ENCODE data around the gene PRKCD.

The PRKCD gene

GRCh38 chr3:53171064-53171418, 10.0 kb downstream of the PRKCD start:
- H3K4me3 ChIP-seq (ENCODE audit: low read depth in 1 of 2, low read length in 1 of 2), result peak overlapping the region; percentile 83 to 89
- no peaks in the 10 kb centered on the region for H3K9me3 ChIP-seq
- no peaks in the 10 kb centered on the region for H3K27me3 ChIP-seq
- peaks cover 100% of the 10 kb centered on the region in 2 experiments for H3K4me1 ChIP-seq (ENCODE audit: control insufficient read depth in 1 of 2, insufficient read depth in 1 of 2, low read depth in 1 of 2, low read length in 1 of 2)
- H3K36me3 ChIP-seq, result peaks cover 60% of the 10 kb centered on the region
- TF ChIP-seq CTCF (IDR thresholded peaks at IDR 0.05), result no peak
- peak overlapping the region; percentile 99 for H3K27ac ChIP-seq

- H3K36me3 ChIP-seq, result peaks cover 56% of the 10 kb centered on the region
- no peaks in the 10 kb centered on the region for H3K27me3 ChIP-seq
- H3K4me1 ChIP-seq (ENCODE audit: control insufficient read depth in 1 of 2, insufficient read depth in 1 of 2, low read depth in 1 of 2, low read length in 1 of 2), result peaks cover 97 to 100% of the 10 kb centered on the region in 2 experiments
- peak overlapping the region; percentile 83 to 89 for H3K4me3 ChIP-seq (ENCODE audit: low read depth in 1 of 2, low read length in 1 of 2)
- H3K27ac ChIP-seq, result peak overlapping the region; percentile 99
- H3K9me3 ChIP-seq, result no peaks in the 10 kb centered on the region
- no peak for TF ChIP-seq CTCF (IDR thresholded peaks at IDR 0.05)
Measured at GRCh38 chr3:53171827-53172505, 11.0 kb downstream of the PRKCD start.

GRCh38 chr3:53173107-53173506, 12.1 kb downstream of the PRKCD start:
- Histone ChIP-seq H3K27me3 (no peaks in the 10 kb centered on the region), H3K27ac (peak overlapping the region; percentile 99), H3K4me1 (ENCODE audit: control insufficient read depth in 1 of 2, insufficient read depth in 1 of 2, low read depth in 1 of 2, low read length in 1 of 2) (peaks cover 85 to 89% of the 10 kb centered on the region in 2 experiments), H3K4me3 (ENCODE audit: low read depth in 1 of 2, low read length in 1 of 2) (peak overlapping the region; percentile 83 to 89), H3K9me3 (no peaks in the 10 kb centered on the region), H3K36me3 (peaks cover 59% of the 10 kb centered on the region)
- TF ChIP-seq CTCF (IDR thresholded peaks at IDR 0.05), result no peak

GRCh38 chr3:53174346-53175250, 13.6 kb downstream of the PRKCD start:
- peak overlapping the region; percentile 99 for H3K27ac ChIP-seq
- no peaks in the 10 kb centered on the region for H3K27me3 ChIP-seq
- H3K9me3 ChIP-seq, result no peaks in the 10 kb centered on the region
- peaks cover 70 to 74% of the 10 kb centered on the region in 2 experiments for H3K4me1 ChIP-seq (ENCODE audit: control insufficient read depth in 1 of 2, insufficient read depth in 1 of 2, low read depth in 1 of 2, low read length in 1 of 2)
- peaks cover 74% of the 10 kb centered on the region for H3K36me3 ChIP-seq
- H3K4me3 ChIP-seq (ENCODE audit: low read depth in 1 of 2, low read length in 1 of 2), result no peak overlapping the region
- no peak for TF ChIP-seq CTCF (IDR thresholded peaks at IDR 0.05)

- TF ChIP-seq CTCF (IDR thresholded peaks at IDR 0.05), result no peak
- Histone ChIP-seq H3K27ac (peak overlapping the region; percentile 99), H3K36me3 (peaks cover 77% of the 10 kb centered on the region), H3K27me3 (no peaks in the 10 kb centered on the region), H3K4me1 (ENCODE audit: control insufficient read depth in 1 of 2, insufficient read depth in 1 of 2, low read depth in 1 of 2, low read length in 1 of 2) (peaks cover 67 to 72% of the 10 kb centered on the region in 2 experiments), H3K4me3 (ENCODE audit: low read depth in 1 of 2, low read length in 1 of 2) (no peak overlapping the region), H3K9me3 (no peaks in the 10 kb centered on the region)
Measured at GRCh38 chr3:53175613-53176540, 14.9 kb downstream of the PRKCD start.

All from neutrophil (primary cell).